Lower leg skin (tissue), 4 donors: ENCODE data around the gene GNAZ. TPM values are rescaled to one million over a fixed set of nuclear protein-coding genes. Genes with fewer than 3 reads are reported as not detected.
"Not testable (repeated sequence)": the region's sequence is repeated elsewhere in the genome, so short reads cannot be mapped to it uniquely, and the experiment has no call there.

Source experiments
- DNase-seq, 2 donors: peaks; one replicate each; pipeline ENCODE4 v3.0.0-alpha.2; 2019; ENCODE audit warnings: low spot score in 2 of 2
- H3K4me3 ChIP-seq: fragments of 200-600 bp; sonication (generic); 2 replicates; pipeline ENCODE4 v1.5.1; 2017; ENCODE audit warnings: mild to moderate bottlenecking, low read depth; ENCODE audit not compliant: poor library complexity, severe bottlenecking
- CTCF ChIP-seq, 3 donors: fragments of 450-650 bp; IDR thresholded peaks; one replicate each; pipeline ENCODE4 v1.5.1; 2016; ENCODE audit warnings: antibody characterized with exemption in 3 of 3, mild to moderate bottlenecking in 3 of 3, moderate library complexity in 2 of 3
- POLR2A ChIP-seq, 2 donors: fragments of 450-650 bp; IDR thresholded peaks; one replicate each; pipeline ENCODE4 v1.6.1; 2016 to 2017; ENCODE audit warnings: antibody characterized with exemption in 2 of 2, mild to moderate bottlenecking in 1 of 2, moderate library complexity in 1 of 2
- WGBS, 2 donors: methylation state at CpG; one replicate each; pipeline ENCODE4 v1.1.5; 2018; 5-methylcytosine and 5-hydroxymethylcytosine counted together
- intact Hi-C: fragments of 100-400 bp; cut with DNase I; formaldehyde crosslinking; loops from one replicate; pipeline ENCODE4 v1.15.0; 2023; ENCODE audit warnings: low total_unique reads
- total RNA-seq, 4 donors: library from RNA; depleted of rRNA; stranded (reverse); fragments of >200 nt; gene quantifications; one replicate each; pipeline ENCODE4 v1.1.0, GENCODE V29; 2016

GNAZ gene
- total RNA-seq, 4 donors from 2014 or later = 1.5 to 3.6 (median 2.0) TPM

- intact Hi-C loops = loop anchor here (5.0 kb wide), 1 partner anchor 167 kb away; no protein-coding TSS in a partner anchor
- 80 to 88% methylated on average over 10 of the region's 10 CpGs for WGBS, 2 donors
- TF ChIP-seq POLR2A (IDR thresholded peaks at IDR 0.05) = no peak
- TF ChIP-seq CTCF (IDR thresholded peaks at IDR 0.05) = no peak
- H3K4me3 ChIP-seq = no peak overlapping the region
- no peak for DNase-seq
These were observed 58.8 kb downstream of the GNAZ start for GRCh38 chr22:23129149-23129548.

GRCh38 chr22:23130697-23131096, 60.4 kb downstream of the GNAZ start:
- intact Hi-C loops = loop anchor here (10.0 kb wide), 1 partner anchor 46 kb away; no protein-coding TSS in a partner anchor
- no peak overlapping the region for H3K4me3 ChIP-seq
- WGBS, 2 donors = 70 to 80% methylated on average over 3 of the region's 3 CpGs

GRCh38 chr22:23131931-23132330, 61.6 kb downstream of the GNAZ start:
- H3K4me3 ChIP-seq = no peak overlapping the region
- intact Hi-C loops = loop anchor here (10.0 kb wide), 1 partner anchor 47 kb away; no protein-coding TSS in a partner anchor
- 85 to 90% methylated on average over 6 of the region's 6 CpGs for WGBS, 2 donors
- no peak for DNase-seq
- TF ChIP-seq POLR2A (IDR thresholded peaks at IDR 0.05) (no peak), CTCF (IDR thresholded peaks at IDR 0.05) (no peak)

More at GRCh38 chr22:23130697-23131096, 60.4 kb downstream of the GNAZ start:
- DNase-seq = no peak
- no peak for TF ChIP-seq POLR2A (IDR thresholded peaks at IDR 0.05)

GRCh38 chr22:23132376-23133091, 62.2 kb downstream of the GNAZ start:
- no peak overlapping the region for H3K4me3 ChIP-seq
- 87 to 94% methylated on average over 10 of the region's 10 CpGs for WGBS, 2 donors
- TF ChIP-seq POLR2A (IDR thresholded peaks at IDR 0.05) (no peak), CTCF (IDR thresholded peaks at IDR 0.05) (no peak)
- intact Hi-C loops = loop anchor here (10.0 kb wide), 1 partner anchor 48 kb away; no protein-coding TSS in a partner anchor
- DNase-seq = no peak

GRCh38 chr22:23133922-23134321, 63.6 kb downstream of the GNAZ start:
- no peak overlapping the region for H3K4me3 ChIP-seq
- 93 to 96% methylated on average over 10 of the region's 10 CpGs for WGBS, 2 donors
- no peak for TF ChIP-seq POLR2A (IDR thresholded peaks at IDR 0.05)
- no peak for TF ChIP-seq CTCF (IDR thresholded peaks at IDR 0.05)
- DNase-seq = no peak
- intact Hi-C loops = loop anchor here (10.0 kb wide), 1 partner anchor 49 kb away; no protein-coding TSS in a partner anchor

- intact Hi-C loops = loop anchor here (10.0 kb wide), 1 partner anchor 52 kb away; no protein-coding TSS in a partner anchor
- WGBS, 2 donors = 34 to 42% methylated on average over 3 to 4 of the region's 4 CpGs
- not testable (repeated sequence) for H3K4me3 ChIP-seq, DNase-seq
These were observed 66.7 kb downstream of the GNAZ start for GRCh38 chr22:23136991-23137390.
